Mucosa of rectum (tissue), 2 donors: Measurements from ENCODE around the gene THTPA.

Source experiments
- H3K27ac ChIP-seq, 2 donors: one replicate each; pipeline ENCODE4 v1.7.0; 2013; ENCODE audit warnings: inconsistent platforms in 2 of 2, low read depth in 2 of 2, low read length in 2 of 2
- H3K27me3 ChIP-seq, 2 donors: one replicate each; pipeline ENCODE4 v1.7.0; 2013; ENCODE audit warnings: low read length in 2 of 2; ENCODE audit not compliant: control insufficient read depth in 2 of 2, insufficient read depth in 2 of 2
- H3K36me3 ChIP-seq, 2 donors: one replicate each; pipeline ENCODE4 v1.7.0; 2013; ENCODE audit warnings: low read length in 2 of 2; ENCODE audit not compliant: control insufficient read depth in 2 of 2, insufficient read depth in 2 of 2
- H3K4me1 ChIP-seq, 2 donors: one replicate each; pipeline ENCODE4 v1.7.0; 2013; ENCODE audit warnings: low read length in 2 of 2, mild to moderate bottlenecking in 1 of 2; ENCODE audit not compliant: control insufficient read depth in 2 of 2, insufficient read depth in 2 of 2
- H3K4me3 ChIP-seq, 2 donors: one replicate each; pipeline ENCODE4 v1.7.0; 2013; ENCODE audit warnings: low read length in 2 of 2
- H3K9ac ChIP-seq, 2 donors: one replicate each; pipeline ENCODE4 v1.7.0; 2013; ENCODE audit warnings: low read length in 2 of 2, low read depth in 1 of 2, mild to moderate bottlenecking in 1 of 2
- H3K9me3 ChIP-seq, 2 donors: one replicate each; pipeline ENCODE4 v1.7.0; 2013; ENCODE audit warnings: low read length in 2 of 2; ENCODE audit not compliant: control insufficient read depth in 2 of 2
- donor health status: healthy.
- donor health status: Normal muscosa, but diverticular disease.

THTPA gene

DNA sequence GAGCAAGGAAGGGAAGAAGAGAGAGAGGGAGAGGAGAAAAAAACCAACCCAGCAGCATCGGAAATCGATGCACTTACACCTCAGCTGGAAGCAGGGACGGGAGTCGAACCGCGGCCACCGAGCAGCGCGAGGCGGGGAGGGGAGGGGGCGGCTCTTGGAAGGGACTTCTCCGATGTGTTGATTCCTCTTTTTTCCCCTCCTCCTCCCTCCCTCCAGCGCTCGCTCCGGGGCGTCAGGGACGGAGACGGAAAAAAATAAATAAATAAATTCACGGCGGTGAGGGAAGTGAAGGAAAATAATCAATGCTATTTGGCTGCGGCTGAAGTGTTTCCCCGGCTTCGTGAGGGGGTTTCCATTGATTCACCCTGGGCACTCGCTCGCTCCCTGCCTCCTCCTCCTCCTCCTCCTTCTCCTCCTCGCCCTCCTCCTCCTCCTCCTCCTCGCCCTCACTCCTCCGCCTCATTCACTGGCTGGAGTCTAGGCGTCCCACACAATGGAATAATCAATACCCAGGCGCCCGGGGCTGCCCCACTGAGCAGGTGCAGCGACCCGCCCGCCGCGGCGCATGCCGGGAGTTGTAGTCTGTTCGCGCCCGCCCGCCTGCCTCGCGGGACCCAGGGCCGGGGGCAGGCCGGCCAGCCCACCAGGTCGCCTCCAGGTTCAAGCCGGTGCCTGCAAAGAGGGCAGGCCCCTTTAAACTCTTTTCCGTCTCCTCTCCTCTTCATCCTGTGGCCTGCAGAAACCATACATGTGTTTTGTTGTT is 4.6 kb upstream of the THTPA start, which contains the start of gene ZFHX2:
Gene ZFHX2, minus strand, starts transcription at position 500 of the 763 bp plus-strand sequence. CDS start 16,440 bp downstream, outside the sequence.
- H3K27ac ChIP-seq, result no peak within 1 kb of the TSS
- H3K36me3 ChIP-seq, result no peaks in the 10 kb centered on the region

DNA sequence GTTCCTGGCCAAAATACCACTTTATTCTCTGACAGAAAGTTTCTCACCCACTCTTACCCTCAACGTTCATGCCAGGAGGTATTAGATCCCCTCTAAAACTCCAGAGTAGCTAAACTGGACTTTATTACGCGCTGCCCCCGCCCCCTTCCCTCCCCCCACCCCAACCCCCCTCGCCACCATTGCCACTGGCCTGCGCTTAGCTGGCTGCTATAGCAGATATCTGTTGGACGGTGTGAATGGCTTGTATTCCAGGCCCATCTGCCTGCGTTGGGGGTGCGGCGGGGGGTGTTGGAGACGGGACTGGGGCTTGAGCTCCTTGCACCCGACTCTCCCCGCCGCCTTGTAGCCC is 564 bp upstream of the THTPA start:
- H3K4me3 ChIP-seq, result peak overlapping the region; percentile 93 to 94

More for the DNA sequence above, 4.6 kb upstream of the THTPA start, which contains the start of gene ZFHX2:
- H3K9ac ChIP-seq, result peak within 1 kb of the TSS; percentile 41 to 63
- peak within 1 kb of the TSS; percentile 84 to 86 for H3K4me3 ChIP-seq
- H3K27me3 ChIP-seq, result peaks cover 0 to 2% of the 10 kb centered on the region in 2 donors
- no peaks in the 10 kb centered on the region for H3K9me3 ChIP-seq
- H3K4me1 ChIP-seq, result peaks cover 2 to 4% of the 10 kb centered on the region in 2 donors

DNA sequence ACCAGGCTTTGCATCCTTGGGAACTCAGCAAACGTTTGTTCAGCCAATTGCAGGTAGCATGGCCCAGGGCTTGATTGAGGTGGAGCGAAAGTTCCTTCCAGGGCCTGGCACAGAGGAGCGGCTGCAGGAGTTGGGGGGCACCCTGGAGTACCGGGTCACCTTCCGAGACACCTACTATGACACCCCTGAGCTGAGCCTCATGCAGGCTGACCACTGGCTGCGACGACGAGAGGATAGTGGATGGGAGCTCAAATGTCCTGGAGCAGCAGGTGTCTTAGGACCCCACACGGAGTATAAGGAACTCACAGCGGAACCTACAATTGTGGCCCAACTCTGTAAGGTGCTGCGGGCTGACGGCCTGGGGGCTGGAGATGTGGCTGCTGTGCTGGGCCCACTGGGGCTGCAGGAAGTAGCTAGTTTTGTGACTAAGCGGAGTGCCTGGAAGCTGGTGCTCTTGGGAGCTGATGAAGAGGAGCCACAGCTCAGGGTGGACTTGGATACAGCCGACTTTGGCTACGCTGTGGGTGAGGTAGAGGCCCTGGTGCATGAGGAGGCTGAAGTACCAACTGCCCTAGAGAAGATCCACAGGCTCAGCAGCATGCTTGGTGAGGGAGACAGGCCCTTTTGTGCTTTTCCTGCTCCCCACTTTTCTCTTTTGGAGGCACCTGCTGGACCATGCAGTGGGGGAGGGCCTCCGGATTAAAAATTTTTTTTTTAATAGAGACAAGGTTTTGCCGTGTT is 799 bp downstream of the THTPA start:
- peak overlapping the region; percentile 91 to 93 for H3K9ac ChIP-seq
- peak overlapping the region; percentile 93 to 94 for H3K4me3 ChIP-seq
- peaks cover 23 to 29% of the 10 kb centered on the region in 2 donors for H3K36me3 ChIP-seq
- no peaks in the 10 kb centered on the region for H3K27me3 ChIP-seq
- H3K9me3 ChIP-seq, result no peaks in the 10 kb centered on the region
- H3K27ac ChIP-seq, result peak overlapping the region; percentile 94 to 98
- H3K4me1 ChIP-seq, result peaks cover 9% of the 10 kb centered on the region in 2 donors

More for the DNA sequence above, 564 bp upstream of the THTPA start:
- H3K9me3 ChIP-seq, result no peaks in the 10 kb centered on the region
- peaks cover 13 to 19% of the 10 kb centered on the region in 2 donors for H3K36me3 ChIP-seq
- no peaks in the 10 kb centered on the region for H3K27me3 ChIP-seq
- H3K9ac ChIP-seq, result peak overlapping the region in 1 of 2 donors; percentile 91
- H3K4me1 ChIP-seq, result peaks cover 9 to 11% of the 10 kb centered on the region in 2 donors
- H3K27ac ChIP-seq, result peak overlapping the region; percentile 94 to 98

DNA sequence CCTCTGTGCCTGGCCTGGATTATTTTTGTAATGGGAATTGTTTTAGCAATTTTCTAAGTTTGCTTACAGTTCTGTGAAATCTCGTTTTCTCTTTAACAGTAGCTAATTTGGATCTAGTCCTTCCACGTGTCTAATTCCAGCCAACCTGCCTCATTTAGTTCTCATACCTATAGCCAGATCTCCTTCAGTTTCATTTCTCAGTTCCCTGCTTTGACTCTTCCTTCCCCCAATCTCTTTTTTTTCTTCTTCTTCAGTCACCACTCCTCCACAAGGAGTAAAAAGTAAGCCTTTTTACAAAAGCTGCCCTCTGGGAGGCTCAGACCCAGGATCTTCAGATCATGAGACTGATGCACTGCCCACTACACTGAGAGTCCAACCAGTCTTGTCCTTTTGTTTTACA is 1.4 kb downstream of the THTPA start:
- H3K27me3 ChIP-seq, result no peaks in the 10 kb centered on the region
- no peaks in the 10 kb centered on the region for H3K9me3 ChIP-seq
- H3K9ac ChIP-seq, result no peak overlapping the region
- H3K4me3 ChIP-seq, result no peak overlapping the region
- no peak overlapping the region for H3K27ac ChIP-seq
- peaks cover 8 to 9% of the 10 kb centered on the region in 2 donors for H3K4me1 ChIP-seq
- peaks cover 27 to 36% of the 10 kb centered on the region in 2 donors for H3K36me3 ChIP-seq

DNA sequence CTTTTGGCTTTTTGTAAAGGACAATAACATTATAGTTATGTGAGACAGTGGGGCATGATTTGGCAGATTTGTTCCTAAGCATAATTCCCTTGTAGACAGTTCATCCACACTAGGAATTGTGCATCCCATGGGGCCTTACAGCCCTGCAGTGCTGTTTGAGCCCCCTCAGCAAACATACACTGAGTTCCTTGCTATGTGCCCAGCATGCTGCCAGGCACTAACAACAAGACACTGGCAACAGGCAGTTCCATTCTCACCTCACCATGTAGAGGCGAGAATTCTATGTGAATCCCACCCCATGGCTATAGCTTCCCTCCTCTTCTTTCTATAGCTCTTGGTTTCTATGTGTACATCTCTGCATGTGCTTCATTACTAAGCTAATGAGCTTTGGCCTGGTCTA is 1.9 kb downstream of the THTPA start:
- Histone ChIP-seq H3K9ac (no peak overlapping the region), H3K36me3 (peaks cover 27 to 38% of the 10 kb centered on the region in 2 donors), H3K4me1 (peaks cover 8 to 9% of the 10 kb centered on the region in 2 donors), H3K9me3 (no peaks in the 10 kb centered on the region), H3K27me3 (no peaks in the 10 kb centered on the region), H3K4me3 (no peak overlapping the region), H3K27ac (no peak overlapping the region)

DNA sequence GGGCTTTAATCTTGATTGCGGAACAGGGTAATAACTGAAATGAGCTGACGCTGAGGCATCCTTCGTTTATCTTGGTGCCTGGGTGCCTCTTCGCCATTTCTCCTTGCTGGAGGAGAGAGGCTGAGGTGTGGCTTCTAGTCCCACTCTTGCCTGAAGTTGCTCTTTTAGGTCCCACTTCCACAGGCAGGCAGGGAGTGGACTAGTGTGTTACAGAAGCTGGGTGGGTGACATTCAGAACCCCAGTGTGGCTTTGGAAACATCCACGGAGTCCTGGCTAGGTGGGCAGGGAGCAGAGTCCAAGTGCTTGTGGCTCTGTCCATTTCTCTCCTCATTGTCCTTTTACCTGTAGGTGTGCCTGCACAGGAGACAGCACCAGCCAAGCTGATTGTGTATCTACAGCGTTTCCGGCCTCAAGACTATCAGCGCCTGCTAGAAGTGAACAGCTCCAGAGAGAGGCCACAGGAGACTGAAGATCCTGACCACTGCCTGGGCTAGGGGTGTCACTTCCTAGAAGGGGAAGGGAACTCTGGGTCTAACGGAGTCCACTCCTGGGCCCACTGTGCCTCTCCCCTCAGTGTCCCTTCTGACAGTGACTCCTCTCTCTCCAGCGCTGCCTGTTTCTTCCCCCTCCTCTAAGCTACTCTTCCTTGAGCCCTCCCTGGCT is 2.4 kb downstream of the THTPA start:
- Histone ChIP-seq H3K36me3 (peaks cover 32 to 43% of the 10 kb centered on the region in 2 donors), H3K27me3 (no peaks in the 10 kb centered on the region), H3K4me1 (peaks cover 8 to 9% of the 10 kb centered on the region in 2 donors), H3K27ac (no peak overlapping the region), H3K9me3 (no peaks in the 10 kb centered on the region), H3K9ac (no peak overlapping the region), H3K4me3 (no peak overlapping the region)

GRCh38 chr14:23559010-23559925 is 3.2 kb downstream of the THTPA start:
- Histone ChIP-seq H3K27me3 (no peaks in the 10 kb centered on the region), H3K4me3 (no peak overlapping the region), H3K36me3 (peaks cover 37 to 50% of the 10 kb centered on the region in 2 donors), H3K27ac (no peak overlapping the region), H3K4me1 (peaks cover 8 to 9% of the 10 kb centered on the region in 2 donors), H3K9ac (no peak overlapping the region), H3K9me3 (no peaks in the 10 kb centered on the region)

DNA sequence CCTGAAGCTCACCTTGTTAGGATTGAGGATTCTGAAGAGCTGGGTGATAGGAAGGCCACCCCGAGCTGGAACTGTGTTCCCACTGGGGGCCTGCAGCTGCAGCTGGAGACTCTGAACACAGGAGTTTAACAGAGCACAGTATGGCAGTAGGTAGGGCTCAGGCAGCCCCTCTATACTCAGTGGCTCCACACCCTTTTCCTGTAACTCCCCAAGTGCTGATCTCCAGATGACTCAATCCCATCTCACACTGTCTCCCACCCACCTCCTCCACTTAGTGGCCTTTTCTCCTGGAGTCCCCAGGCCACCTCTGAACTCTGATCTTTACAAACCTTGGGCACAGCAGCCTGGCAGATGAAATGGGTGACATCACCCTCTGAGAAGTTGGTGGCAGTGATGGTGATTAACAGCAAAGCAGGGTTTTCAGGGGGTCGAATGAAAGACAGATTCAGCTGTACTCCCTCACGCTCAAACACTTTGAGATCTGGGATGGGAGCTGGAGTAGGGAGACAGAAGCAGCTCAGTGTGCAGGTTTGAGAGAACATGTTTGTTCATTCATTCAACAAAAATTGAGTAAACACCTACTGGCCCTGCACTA is 4.0 kb downstream of the THTPA start:
- Histone ChIP-seq H3K27ac (no peak overlapping the region), H3K27me3 (no peaks in the 10 kb centered on the region), H3K9me3 (no peaks in the 10 kb centered on the region), H3K4me3 (no peak overlapping the region), H3K9ac (no peak overlapping the region), H3K36me3 (peaks cover 44 to 57% of the 10 kb centered on the region in 2 donors), H3K4me1 (peaks cover 8 to 9% of the 10 kb centered on the region in 2 donors)

- Histone ChIP-seq H3K36me3 (peaks cover 46 to 69% of the 10 kb centered on the region in 2 donors), H3K27me3 (no peaks in the 10 kb centered on the region), H3K4me1 (peaks cover 8 to 11% of the 10 kb centered on the region in 2 donors), H3K9me3 (no peaks in the 10 kb centered on the region), H3K9ac (no peak overlapping the region), H3K27ac (no peak overlapping the region), H3K4me3 (no peak overlapping the region)
These were observed 5.2 kb downstream of the THTPA start for GRCh38 chr14:23561259-23561658.
